Measurements from ENCODE around the gene PTS.

Gene PTS

GRCh38 chr11:112265659-112266409 lies 39.6 kb downstream of the PTS start:
- no peak for TF ChIP-seq ZNF274 (IDR thresholded peaks at IDR 0.05; ENCODE audit: low read depth, low read length)
- no peak overlapping the region for H3K4me3 ChIP-seq (ENCODE audit: low read length)

- H3K4me3 ChIP-seq (ENCODE audit: low read length) = no peak overlapping the region
- no peak for TF ChIP-seq ZNF274 (IDR thresholded peaks at IDR 0.05; ENCODE audit: low read depth, low read length)
Measured at GRCh38 chr11:112266410-112266778, 40.2 kb downstream of the PTS start.

DNA sequence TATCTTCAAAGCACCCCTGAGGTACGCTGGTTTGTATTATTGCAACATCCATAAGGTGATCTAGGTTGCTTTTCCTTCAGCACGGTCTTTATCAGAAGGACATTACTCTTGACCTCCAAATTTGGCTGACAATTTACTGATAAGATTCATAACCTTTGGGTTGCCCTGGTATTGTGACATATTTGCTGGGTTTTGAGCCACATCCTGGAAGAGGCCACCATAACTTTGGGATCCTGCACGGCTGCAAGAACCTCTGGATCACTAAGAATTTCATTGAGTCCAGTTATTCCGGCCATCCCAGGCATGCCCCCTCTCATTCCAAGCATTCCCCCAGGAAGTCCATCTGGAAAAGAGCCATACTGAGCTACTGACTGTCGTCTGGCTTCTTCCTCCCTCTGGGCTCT lies 41.0 kb downstream of the PTS start:
- TF ChIP-seq ZNF274 (IDR thresholded peaks at IDR 0.05; ENCODE audit: low read depth, low read length) = no peak
- no peak overlapping the region for H3K4me3 ChIP-seq (ENCODE audit: low read length)

DNA sequence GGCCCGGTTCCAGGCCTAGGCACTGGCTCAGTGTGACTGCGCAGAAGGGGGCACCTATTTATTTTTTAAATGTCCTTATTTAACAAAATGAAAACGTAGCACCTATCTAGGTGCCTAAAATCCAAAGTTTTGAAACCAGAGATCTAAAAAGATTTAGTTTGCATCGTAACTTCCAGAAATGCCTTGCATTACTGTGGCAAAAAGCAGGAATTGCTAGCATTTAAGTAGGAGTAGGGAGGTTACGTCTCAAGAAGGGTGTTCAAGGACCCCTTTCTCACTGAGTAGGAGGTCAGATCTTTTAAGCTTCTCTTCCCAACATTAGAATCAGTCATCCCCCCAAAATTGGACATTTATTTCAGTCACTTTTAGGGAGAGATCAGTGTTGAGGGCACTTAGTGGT lies 42.2 kb downstream of the PTS start:
- no peak for TF ChIP-seq ZNF274 (IDR thresholded peaks at IDR 0.05; ENCODE audit: low read depth, low read length)
- H3K4me3 ChIP-seq (ENCODE audit: low read length) = no peak overlapping the region

GRCh38 chr11:112269139-112269538 lies 42.9 kb downstream of the PTS start:
- no peak overlapping the region for H3K4me3 ChIP-seq (ENCODE audit: low read length)
- TF ChIP-seq ZNF274 (IDR thresholded peaks at IDR 0.05; ENCODE audit: low read depth, low read length) = no peak

- TF ChIP-seq ZNF274 (IDR thresholded peaks at IDR 0.05; ENCODE audit: low read depth, low read length) = no peak
- no peak overlapping the region for H3K4me3 ChIP-seq (ENCODE audit: low read length)
Measured at GRCh38 chr11:112270551-112271180, 44.4 kb downstream of the PTS start.

- no peak for TF ChIP-seq ZNF274 (IDR thresholded peaks at IDR 0.05; ENCODE audit: low read depth, low read length)
Measured at GRCh38 chr11:112271242-112271641, 45.0 kb downstream of the PTS start.

DNA sequence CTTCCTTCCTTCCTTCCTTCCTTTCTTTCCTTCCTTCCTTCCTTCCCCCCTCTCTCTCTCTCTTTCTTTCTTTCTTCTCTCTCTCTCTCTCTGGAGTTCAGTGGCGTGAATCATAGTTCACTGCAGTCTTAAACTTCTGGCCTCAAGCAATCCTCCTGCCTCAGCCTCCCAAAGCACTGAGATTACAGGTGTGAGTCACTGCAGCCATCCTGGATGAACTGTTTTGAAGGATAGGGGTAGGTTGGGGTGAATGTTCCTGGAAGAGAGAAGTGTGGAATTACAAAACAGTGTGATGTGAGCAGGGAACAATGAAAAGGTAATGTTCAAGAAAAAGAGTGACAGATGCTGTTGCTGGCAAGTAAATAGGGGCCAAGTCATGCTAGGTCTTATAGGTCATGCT lies 46.8 kb downstream of the PTS start:
- H3K4me3 ChIP-seq (ENCODE audit: low read length) = no peak overlapping the region

More at GRCh38 chr11:112271242-112271641, 45.0 kb downstream of the PTS start:
- H3K4me3 ChIP-seq (ENCODE audit: low read length) = no peak overlapping the region

DNA sequence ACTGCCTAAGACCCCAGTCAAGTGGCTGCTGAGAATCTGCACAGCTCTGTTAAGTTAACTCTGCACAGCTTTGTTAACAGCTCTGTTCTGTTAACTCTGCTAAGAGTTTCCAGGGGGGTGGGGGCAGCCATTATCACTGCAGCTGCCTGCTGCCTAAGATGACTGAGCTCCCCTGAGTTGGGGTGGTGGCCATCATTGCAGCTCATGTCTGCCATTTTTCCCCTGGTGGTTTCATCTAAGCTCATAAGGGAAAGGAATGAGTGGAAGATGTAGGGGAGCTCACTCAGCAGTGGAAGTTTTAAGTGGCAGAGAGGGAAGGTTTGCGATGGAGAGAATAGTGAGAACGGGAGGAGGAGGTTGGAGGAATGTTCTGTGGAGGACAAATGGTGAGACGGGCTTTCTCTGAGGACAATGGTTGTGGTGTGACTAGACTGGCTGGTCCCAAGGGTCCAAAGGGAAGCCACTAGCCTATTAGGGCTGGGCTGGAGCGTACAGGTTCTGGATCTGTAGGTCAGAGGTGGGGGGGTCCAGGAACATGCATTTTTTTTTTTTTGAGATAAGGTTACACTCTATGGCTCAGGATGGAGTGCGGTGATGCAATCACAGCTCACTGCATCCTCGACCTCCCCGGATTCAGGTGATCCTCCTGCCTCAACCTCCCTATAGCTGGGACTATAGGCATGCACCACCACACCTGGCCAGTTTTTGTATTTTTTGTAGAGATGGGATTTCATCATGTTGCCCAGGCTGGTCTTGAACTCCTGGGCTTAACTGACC lies 48.0 kb downstream of the PTS start:
- TF ChIP-seq ZNF274 (IDR thresholded peaks at IDR 0.05; ENCODE audit: low read depth, low read length) = no peak
- H3K4me3 ChIP-seq (ENCODE audit: low read length) = no peak overlapping the region

More for the DNA sequence above, 46.8 kb downstream of the PTS start:
- TF ChIP-seq ZNF274 (IDR thresholded peaks at IDR 0.05; ENCODE audit: low read depth, low read length) = no peak

- TF ChIP-seq ZNF274 (IDR thresholded peaks at IDR 0.05; ENCODE audit: low read depth, low read length) = no peak
- no peak overlapping the region for H3K4me3 ChIP-seq (ENCODE audit: low read length)
Measured at GRCh38 chr11:112277029-112277428, 50.8 kb downstream of the PTS start.

DNA sequence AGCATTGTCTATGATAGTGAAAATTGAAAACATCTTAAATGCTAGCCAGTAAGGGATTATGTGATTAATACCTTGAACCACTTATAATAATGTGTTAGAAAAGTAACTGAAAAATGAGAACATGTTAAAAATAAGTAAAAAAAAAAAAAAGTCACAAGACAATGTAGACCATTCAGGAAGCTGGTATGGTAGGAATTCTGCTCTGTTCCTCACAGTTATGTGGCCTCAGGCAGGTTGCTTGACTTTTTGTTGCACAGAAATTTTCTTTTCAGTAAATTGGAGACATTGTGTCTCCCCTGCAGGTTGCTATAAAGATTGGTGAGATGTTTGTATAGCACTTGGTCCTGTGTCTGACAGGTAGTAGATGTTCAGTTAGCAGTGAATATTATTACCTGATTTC lies 51.7 kb downstream of the PTS start:
- no peak for TF ChIP-seq ZNF274 (IDR thresholded peaks at IDR 0.05; ENCODE audit: low read depth, low read length)
- no peak overlapping the region for H3K4me3 ChIP-seq (ENCODE audit: low read length)

DNA sequence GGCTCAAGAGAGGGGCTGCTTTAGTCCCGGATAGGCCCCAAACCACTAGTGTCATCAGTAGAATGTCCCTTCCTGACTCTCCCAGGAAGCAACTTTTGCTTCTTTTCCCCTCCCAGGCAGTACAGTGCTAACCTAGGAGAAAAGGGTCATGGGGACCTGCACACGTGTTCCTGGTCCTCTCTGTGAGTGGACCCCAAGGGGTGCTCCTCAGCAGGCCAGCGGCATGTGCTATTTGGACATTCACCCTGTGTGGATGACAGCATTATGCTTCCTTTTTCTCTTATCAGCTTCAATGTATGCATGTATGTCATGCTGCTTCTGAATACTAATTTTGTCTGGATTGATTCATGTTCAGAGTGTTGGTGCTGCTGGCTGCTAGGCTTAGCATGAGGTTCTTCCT lies 52.6 kb downstream of the PTS start:
- TF ChIP-seq ZNF274 (IDR thresholded peaks at IDR 0.05; ENCODE audit: low read depth, low read length) = no peak
- H3K4me3 ChIP-seq (ENCODE audit: low read length) = no peak overlapping the region

GRCh38 chr11:112279901-112280267 lies 53.7 kb downstream of the PTS start:
- H3K4me3 ChIP-seq (ENCODE audit: low read length) = peak overlapping the region; percentile 45; the same call in 1 of the 2 replicates
- TF ChIP-seq ZNF274 (IDR thresholded peaks at IDR 0.05; ENCODE audit: low read depth, low read length) = no peak

- H3K4me3 ChIP-seq (ENCODE audit: low read length) = peak overlapping the region; percentile 45; the same call in 1 of the 2 replicates
- no peak for TF ChIP-seq ZNF274 (IDR thresholded peaks at IDR 0.05; ENCODE audit: low read depth, low read length)
Measured at GRCh38 chr11:112280268-112281126, 54.3 kb downstream of the PTS start.
